ENCODE measurements around the gene SLC22A2. TPM values are rescaled to one million over a fixed set of nuclear protein-coding genes. Genes with fewer than 3 reads are reported as not detected.

The SLC22A2 gene
- total and polyA plus RNA-seq, 9 of the 15 experiments (the other 6 are each of a cell fraction or from before 2014, with no cell fraction given), result not detected

DNA sequence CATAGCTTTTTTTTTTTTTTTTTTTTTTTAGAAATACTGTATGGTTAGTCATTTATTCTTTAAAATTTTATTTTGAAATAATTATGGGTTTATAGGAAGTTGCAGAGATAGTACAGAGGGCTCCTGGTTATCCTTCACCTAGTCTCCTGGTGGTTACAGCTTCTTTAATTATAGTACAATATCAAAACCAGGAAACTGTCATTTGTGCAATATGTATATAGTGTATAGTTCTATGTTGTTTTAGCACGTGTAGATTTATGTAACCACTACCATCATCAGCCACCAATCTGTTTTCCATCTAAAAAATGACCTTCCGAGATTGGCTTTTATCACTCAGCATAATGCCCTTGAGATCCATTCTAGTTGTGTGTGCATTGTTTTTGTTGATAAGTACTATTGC lies 54.7 kb downstream of the SLC22A2 start:
- no TSS peak for BruUV-seq (replicated peaks)
- H3K4me3 ChIP-seq, result no peak overlapping the region
- POLR2A ChIA-PET, result no interaction called here
- ATAC-seq (no peak), DNase-seq (ENCODE audit: extremely low read depth in 1 of 4, low spot score in 3 of 4) (no peak), FAIRE-seq (no peak)
- no peaks in the 10 kb centered on the region for H3K27me3 ChIP-seq (ENCODE audit: control insufficient read depth in 2 of 2, insufficient read depth in 2 of 2, low read length in 2 of 2)
- 4% methylated on average over 2 of the region's 2 CpGs for WGBS (ENCODE audit: insufficient coverage, low coverage, missing lambda C conversion rate)
- CTCF ChIA-PET (ENCODE audit: low intra/inter-chr PET ratio), result no interaction called here
- intact Hi-C loops (cut with micrococcal nuclease) (no loop called here), in situ Hi-C loops (cut with MboI) (no loop called here)
- H3K4me2 ChIP-seq (ENCODE audit: insufficient read depth, low read length), result no peak overlapping the region
- no peak overlapping the region for H3K27ac ChIP-seq (ENCODE audit: extremely low read depth, low read depth, low read length)
- TF ChIP-seq MTA3 (IDR thresholded peaks at IDR 0.05; ENCODE audit: borderline replicate concordance) (no peak), STAT5B (CRISPR knock-in tag; IDR thresholded peaks at IDR 0.05) (no peak), HLTF (IDR thresholded peaks at IDR 0.05) (no peak), ZNF584 (CRISPR knock-in tag; IDR thresholded peaks at IDR 0.05; ENCODE audit: low read depth) (no peak), ILK (tag; IDR thresholded peaks at IDR 0.05; ENCODE audit: borderline replicate concordance, low read depth) (no peak), MECOM (CRISPR knock-in tag; IDR thresholded peaks at IDR 0.05) (no peak), EP400 (IDR thresholded peaks at IDR 0.05) (no peak), SIX5 (IDR thresholded peaks at IDR 0.05; ENCODE audit: borderline replicate concordance in 1 of 2, insufficient read depth in 1 of 2, low read depth in 1 of 2, low read length in 2 of 2) (no peak), ZKSCAN3 (CRISPR knock-in tag; IDR thresholded peaks at IDR 0.05) (no peak), EP300 (IDR thresholded peaks at IDR 0.05; ENCODE audit: low read length) (no peak)
- TF ChIP-seq, protein P1, sequence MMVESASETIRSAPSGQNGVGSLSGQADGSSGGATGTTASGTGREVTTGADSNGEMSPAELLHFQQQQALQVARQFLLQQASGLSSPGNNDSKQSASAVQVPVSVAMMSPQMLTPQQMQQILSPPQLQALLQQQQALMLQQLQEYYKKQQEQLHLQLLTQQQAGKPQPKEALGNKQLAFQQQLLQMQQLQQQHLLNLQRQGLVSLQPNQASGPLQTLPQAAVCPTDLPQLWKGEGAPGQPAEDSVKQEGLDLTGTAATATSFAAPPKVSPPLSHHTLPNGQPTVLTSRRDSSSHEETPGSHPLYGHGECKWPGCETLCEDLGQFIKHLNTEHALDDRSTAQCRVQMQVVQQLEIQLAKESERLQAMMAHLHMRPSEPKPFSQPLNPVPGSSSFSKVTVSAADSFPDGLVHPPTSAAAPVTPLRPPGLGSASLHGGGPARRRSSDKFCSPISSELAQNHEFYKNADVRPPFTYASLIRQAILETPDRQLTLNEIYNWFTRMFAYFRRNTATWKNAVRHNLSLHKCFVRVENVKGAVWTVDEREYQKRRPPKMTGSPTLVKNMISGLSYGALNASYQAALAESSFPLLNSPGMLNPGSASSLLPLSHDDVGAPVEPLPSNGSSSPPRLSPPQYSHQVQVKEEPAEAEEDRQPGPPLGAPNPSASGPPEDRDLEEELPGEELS (CRISPR knock-in tag; IDR thresholded peaks at IDR 0.05; ENCODE audit: borderline replicate concordance), result no peak
- H3K9me1 ChIP-seq (ENCODE audit: control insufficient read depth, insufficient read depth, low read length), result no peaks in the 10 kb centered on the region
- no peaks in the 10 kb centered on the region for H4K20me1 ChIP-seq (replicated peaks; ENCODE audit: control insufficient read depth, insufficient read depth, low read length)
- no peaks in the 10 kb centered on the region for H3K79me2 ChIP-seq (ENCODE audit: control insufficient read depth, insufficient read depth, low read length)
- H3K9me3 ChIP-seq (replicated peaks; ENCODE audit: control insufficient read depth, insufficient read depth, low read depth, low read length), result no peaks in the 10 kb centered on the region
- no peak overlapping the region for H3K9ac ChIP-seq (ENCODE audit: insufficient read depth in 1 of 2, low read depth in 2 of 2, low read length in 2 of 2)
- H3K4me1 ChIP-seq (replicated peaks in 1 of 2; ENCODE audit: control insufficient read depth in 2 of 2, insufficient read depth in 2 of 2, low read length in 2 of 2), result no peaks in the 10 kb centered on the region
- no peaks in the 10 kb centered on the region for H3K36me3 ChIP-seq (ENCODE audit: control insufficient read depth, insufficient read depth, low read length)
- no peak overlapping the region for H2AFZ ChIP-seq (ENCODE audit: low read depth, low read length)

Measured in K562 (cell line).